H1 (cell line): ENCODE data around the gene NHSL2. TPM values are rescaled to one million over a fixed set of nuclear protein-coding genes. Genes with fewer than 3 reads are reported as not detected.
A peak's percentile ranks its signal among the peaks of the same experiment; 100 is the strongest.

Experiments used
- CTCF ChIA-PET: fragments of 300-600 bp; sonication (Branson Sonifier 250); formaldehyde crosslinking; loops from one replicate; lab custom pipeline; 2021; ENCODE audit not compliant: partially characterized antibody; lab: Charles Lee
- POLR2A ChIA-PET: fragments of 300-600 bp; sonication (Branson Sonifier 250); formaldehyde crosslinking; loops from one replicate; lab custom pipeline; 2021; ENCODE audit warnings: inconsistent platforms; ENCODE audit not compliant: partially characterized antibody; lab: Charles Lee
- DNase-seq, 2 experiments: peaks; one replicate each; pipeline versions ENCODE4 v3.0.0 to v3.0.0-alpha.2; 2010 to 2022; ENCODE audit warnings: low spot score in 2 of 2, low read depth in 1 of 2, mixed read lengths in 1 of 2
- FAIRE-seq: peaks from 2 replicates; lab custom pipeline; 2011; peaks lifted over from hg19 to GRCh38; lab: Jason Lieb, UNC
- H2AFZ ChIP-seq: 2 replicates; pipeline ENCODE4 v1.8.1; 2012; ENCODE audit warnings: low read length, inconsistent platforms
- H2AK5ac ChIP-seq: 2 replicates; pipeline ENCODE4 v1.6.1; 2013; ENCODE audit warnings: low read depth, low read length
- H2BK120ac ChIP-seq: replicated peaks from 2 replicates; pipeline ENCODE3; 2013; ENCODE audit warnings: low read depth, low read length, inconsistent platforms
- H2BK12ac ChIP-seq: 2 replicates; pipeline ENCODE4 v1.6.1; 2013; ENCODE audit warnings: low read depth, low read length
- H2BK15ac ChIP-seq: 2 replicates; pipeline ENCODE4 v1.6.1; 2013; ENCODE audit warnings: low read length
- H2BK20ac ChIP-seq: 2 replicates; pipeline ENCODE4 v1.6.1; 2013; ENCODE audit warnings: low read length
- H2BK5ac ChIP-seq: 2 replicates; pipeline ENCODE4 v1.6.1; 2013; ENCODE audit warnings: low read depth, low read length
- H3K14ac ChIP-seq: 2 replicates; pipeline ENCODE4 v1.6.1; 2013; ENCODE audit warnings: inconsistent platforms; ENCODE audit not compliant: insufficient read length
- H3K18ac ChIP-seq: 2 replicates; pipeline ENCODE4 v1.6.1; 2013; ENCODE audit warnings: low read length; ENCODE audit errors: extremely low read depth
- H3K23ac ChIP-seq: 2 replicates; pipeline ENCODE4 v1.6.1; 2013; ENCODE audit warnings: inconsistent platforms; ENCODE audit not compliant: insufficient read length
- H3K23me2 ChIP-seq: 2 replicates; pipeline ENCODE4 v1.6.1; 2013; ENCODE audit warnings: low read depth, low read length
- H3K27ac ChIP-seq: 2 replicates; pipeline ENCODE4 v1.6.1; 2011; ENCODE audit warnings: low read depth, low read length, inconsistent platforms
- H3K27me3 ChIP-seq, 4 experiments: replicated peaks in 1 of 4; 1 replicate in 1 of 4; 2 replicates in 3 of 4; pipeline versions ENCODE4 v1.6.1 to v1.8.1; 2011 to 2013; ENCODE audit warnings: low read length in 3 of 4, mild to moderate bottlenecking in 3 of 4, inconsistent platforms in 2 of 4, mixed read lengths in 2 of 4, moderate library complexity in 1 of 4; ENCODE audit not compliant: control insufficient read depth in 3 of 4, insufficient read depth in 3 of 4; ENCODE audit errors: extremely low read depth in 1 of 4
- H3K36me3 ChIP-seq, 4 experiments: 2 replicates each; pipeline versions ENCODE4 v1.6.1 to v1.8.1; 2011 to 2013; ENCODE audit warnings: mild to moderate bottlenecking in 4 of 4, low read length in 3 of 4, moderate library complexity in 2 of 4, control low read depth in 1 of 4, inconsistent platforms in 1 of 4; ENCODE audit not compliant: insufficient read depth in 4 of 4, control insufficient read depth in 2 of 4
- H3K4ac ChIP-seq: replicated peaks from 2 replicates; pipeline ENCODE3; 2013; ENCODE audit warnings: low read length, low read depth, mixed read lengths, inconsistent platforms; ENCODE audit not compliant: insufficient read length
- H3K4me1 ChIP-seq, 4 experiments: replicated peaks in 1 of 4; 1 replicate in 1 of 4; 2 replicates in 3 of 4; pipeline versions ENCODE4 v1.6.1 to v1.8.1; 2011 to 2013; ENCODE audit warnings: low read length in 3 of 4, inconsistent platforms in 2 of 4, mixed read lengths in 1 of 4; ENCODE audit not compliant: insufficient read depth in 4 of 4, control insufficient read depth in 3 of 4
- H3K4me2 ChIP-seq, 2 experiments: 2 replicates each; pipeline versions ENCODE4 v1.6.1 to v1.8.1; 2011 to 2013; ENCODE audit warnings: low read depth in 2 of 2, low read length in 2 of 2, control low read depth in 1 of 2, inconsistent platforms in 1 of 2, mild to moderate bottlenecking in 1 of 2; ENCODE audit not compliant: insufficient read depth in 1 of 2
- H3K4me3 ChIP-seq, 4 experiments: fragments of 200-600, 300-600 bp in 1 of 4; sonication (generic), shearing (Covaris generic), sonication (Bioruptor Twin) in 1 of 4; 2 replicates each; pipeline versions ENCODE4 v1.5.1 to v1.8.1; 2011 to 2016; ENCODE audit warnings: low read length in 4 of 4, low read depth in 3 of 4, control low read depth in 2 of 4, inconsistent platforms in 2 of 4, mild to moderate bottlenecking in 2 of 4, mixed read lengths in 1 of 4, moderate library complexity in 1 of 4; ENCODE audit not compliant: insufficient read depth in 2 of 4; ENCODE audit errors: extremely low read depth in 1 of 4
- H3K56ac ChIP-seq: replicated peaks from 2 replicates; pipeline ENCODE3; 2013; ENCODE audit warnings: low read depth, mild to moderate bottlenecking, mixed read lengths, low read length, inconsistent platforms; ENCODE audit not compliant: insufficient read length
- H3K79me1 ChIP-seq: 2 replicates; pipeline ENCODE4 v1.6.1; 2013; ENCODE audit warnings: low read depth, low read length, control low read depth
- H3K79me2 ChIP-seq, 2 experiments: 2 replicates each; pipeline versions ENCODE4 v1.6.1 to v1.8.1; 2012 to 2013; ENCODE audit warnings: low read length in 2 of 2, mild to moderate bottlenecking in 2 of 2, inconsistent platforms in 1 of 2; ENCODE audit not compliant: insufficient read depth in 2 of 2, control insufficient read depth in 1 of 2
- H3K9ac ChIP-seq, 4 experiments: replicated peaks in 1 of 4; 1 replicate in 1 of 4; 2 replicates in 3 of 4; pipeline versions ENCODE4 v1.6.1 to v1.8.1; 2011 to 2013; ENCODE audit warnings: low read depth in 3 of 4, low read length in 3 of 4, control low read depth in 2 of 4, mild to moderate bottlenecking in 2 of 4, moderate library complexity in 2 of 4, inconsistent platforms in 1 of 4; ENCODE audit errors: extremely low read depth in 1 of 4
- H3K9me3 ChIP-seq, 2 experiments: 2 replicates each; pipeline versions ENCODE4 v1.6.1 to v1.8.1; 2012 to 2013; ENCODE audit warnings: mild to moderate bottlenecking in 2 of 2, moderate library complexity in 2 of 2, control low read depth in 1 of 2, inconsistent platforms in 1 of 2, low read depth in 1 of 2, low read length in 1 of 2, mixed read lengths in 1 of 2; ENCODE audit not compliant: insufficient read depth in 2 of 2
- H4K20me1 ChIP-seq, 2 experiments: replicated peaks in 1 of 2; 2 replicates each; pipeline versions ENCODE3 to v1.8.1; 2011 to 2013; ENCODE audit warnings: inconsistent platforms in 2 of 2, low read length in 2 of 2, mild to moderate bottlenecking in 1 of 2; ENCODE audit not compliant: insufficient read depth in 2 of 2, control insufficient read depth in 1 of 2
- H4K5ac ChIP-seq: 2 replicates; pipeline ENCODE4 v1.6.1; 2013; ENCODE audit warnings: low read length, low read depth, mixed read lengths, inconsistent platforms; ENCODE audit not compliant: insufficient read length
- H4K8ac ChIP-seq: 2 replicates; pipeline ENCODE4 v1.8.0; 2013; ENCODE audit warnings: mild to moderate bottlenecking, moderate library complexity, low read length, inconsistent platforms; ENCODE audit not compliant: insufficient read depth; ENCODE audit errors: extremely low read depth
- H4K91ac ChIP-seq: replicated peaks from 2 replicates; pipeline ENCODE3; 2013; ENCODE audit warnings: low read length, mixed read lengths, inconsistent platforms; ENCODE audit not compliant: insufficient read length
- WGBS, 2 experiments: shearing (Covaris generic) in 1 of 2; methylation state at CpG; one replicate each; pipeline versions ENCODE4 v1.1.6 to v1.1.7; 2013 to 2015; ENCODE audit warnings: low lambda C conversion rate in 2 of 2, mixed read lengths in 2 of 2, inconsistent platforms in 1 of 2, low coverage in 1 of 2, missing lambda C conversion rate in 1 of 2; ENCODE audit not compliant: insufficient replicate concordance in 2 of 2, insufficient coverage in 1 of 2, insufficient read length in 1 of 2; ENCODE audit errors: extremely low coverage in 1 of 2, missing lambda C conversion rate in 1 of 2; 5-methylcytosine and 5-hydroxymethylcytosine counted together
- polyA plus RNA-seq, 7 experiments: library from polyadenylated mRNA; depleted of rRNA in 3 of 7; stranded (reverse) in 5 of 7; unstranded in 2 of 7; fragments of >200 nt in 5 of 7; fragments of 200-250 nt in 2 of 7; gene quantifications; 1 replicate in 5 of 7; 2 replicates in 1 of 7; 4 replicates in 1 of 7; pipeline versions ENCODE4 v1.2.1 to v1.2.3, GENCODE V29; 2011 to 2013; ENCODE audit warnings: missing spikeins in 2 of 7, mixed read lengths in 2 of 7
- total RNA-seq: library from RNA; stranded (reverse); fragmentation: NEBNext Ultra II Directional; extraction: Animal tissue kit (Norgen Biotek cat#: 25700); gene quantifications from 2 replicates; pipeline ENCODE4 v1.2.1, GENCODE V29; 2021

The NHSL2 gene
- total and polyA plus RNA-seq, 2 of the 8 experiments (the other 6 are each of a cell fraction or from before 2014, with no cell fraction given): 3.7 to 7.2 TPM

GRCh38 chrX:71919431-71919830 lies 8.8 kb downstream of the NHSL2 start:
- peaks cover 3% of the 10 kb centered on the region; the same call in 1 of the 2 replicates for H3K79me1 ChIP-seq
- H2AK5ac ChIP-seq: no peak overlapping the region
- no peaks in the 10 kb centered on the region for H3K36me3 ChIP-seq
- H3K18ac ChIP-seq: no peak overlapping the region
- no peak overlapping the region for H3K56ac ChIP-seq
- FAIRE-seq (no peak), DNase-seq (no peak)
- no peaks in the 10 kb centered on the region; the same call in 1 of the 2 replicates for H3K23me2 ChIP-seq
- H2BK120ac ChIP-seq: no peak overlapping the region
- H4K5ac ChIP-seq: no peak overlapping the region
- ChIA-PET CTCF (interaction anchor here (1.0 to 2.0 kb wide), 5 partner anchors 9 to 84 kb away, joined by 3 to 8 read pairs (median 5); partner anchors contain the start of gene NHSL2), POLR2A (interaction anchor here (1.3 to 1.5 kb wide), 2 partner anchors 8 to 38 kb away, joined by 5 to 6 read pairs; partner anchors contain the start of gene NHSL2)
- H4K91ac ChIP-seq: no peak overlapping the region
- no peak overlapping the region for H3K4ac ChIP-seq
- peaks cover 0 to 4% of the 10 kb centered on the region in 2 experiments for H4K20me1 ChIP-seq
- 0 out of 2 replicates have a peak overlapping the region, but pooled peaks have one; percentile 12 for H2BK12ac ChIP-seq
- no peak overlapping the region for H3K27ac ChIP-seq
- no peaks in the 10 kb centered on the region for H3K9me3 ChIP-seq
- WGBS, 2 experiments: 69% methylated on average over 5 of the region's 5 CpGs; no CpG with 5 or more reads in 1 of the 2 experiments
- H3K14ac ChIP-seq: no peak overlapping the region
- H2BK5ac ChIP-seq: no peak overlapping the region
- H3K4me1 ChIP-seq: peaks cover 4 to 22% (median 9%) of the 10 kb centered on the region in 4 experiments; a peak in 4 of 7 replicates
- H3K23ac ChIP-seq: no peak overlapping the region
- H3K79me2 ChIP-seq: peaks cover 0 to 42% of the 10 kb centered on the region in 2 experiments; a peak in 2 of 4 replicates
- no peak overlapping the region for H2AFZ ChIP-seq
- no peak overlapping the region for H2BK15ac ChIP-seq
- no peak overlapping the region for H3K4me3 ChIP-seq
- H3K27me3 ChIP-seq: no peaks in the 10 kb centered on the region
- H2BK20ac ChIP-seq: peak overlapping the region; percentile 80; the same call in 1 of the 2 replicates
- no peak overlapping the region for H4K8ac ChIP-seq
- no peak overlapping the region for H3K9ac ChIP-seq
- no peak overlapping the region; a peak in 1 of 4 replicates for H3K4me2 ChIP-seq
